NCI-H748 (cell line): ENCODE results near the gene KCNAB1.

ENCODE experiments used
- DNase-seq: peaks from one replicate; lab custom pipeline; 2025; ENCODE audit not compliant: unreplicated experiment; lab: John Stamatoyannopoulos, UW

KCNAB1 gene

DNA sequence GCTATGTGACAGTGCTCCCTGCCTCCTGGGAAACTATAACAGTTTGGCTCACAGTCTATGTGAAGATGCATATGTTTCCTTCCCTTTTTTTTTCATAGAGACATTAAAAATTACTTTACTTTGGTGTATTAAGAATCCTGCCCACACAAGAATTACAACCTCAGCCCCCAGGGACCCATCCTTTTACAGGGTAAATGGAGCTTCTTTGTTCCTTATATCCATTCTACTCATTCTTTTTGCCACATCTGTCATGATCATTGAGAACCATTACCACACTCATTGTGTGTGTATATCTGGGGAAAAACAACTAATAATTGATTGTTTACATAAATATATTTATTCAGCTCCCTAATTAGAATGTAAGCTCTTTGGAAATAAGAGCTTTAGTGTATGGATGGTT lies 277.2 kb downstream of the KCNAB1 start:
- DNase-seq: no peak

DNA sequence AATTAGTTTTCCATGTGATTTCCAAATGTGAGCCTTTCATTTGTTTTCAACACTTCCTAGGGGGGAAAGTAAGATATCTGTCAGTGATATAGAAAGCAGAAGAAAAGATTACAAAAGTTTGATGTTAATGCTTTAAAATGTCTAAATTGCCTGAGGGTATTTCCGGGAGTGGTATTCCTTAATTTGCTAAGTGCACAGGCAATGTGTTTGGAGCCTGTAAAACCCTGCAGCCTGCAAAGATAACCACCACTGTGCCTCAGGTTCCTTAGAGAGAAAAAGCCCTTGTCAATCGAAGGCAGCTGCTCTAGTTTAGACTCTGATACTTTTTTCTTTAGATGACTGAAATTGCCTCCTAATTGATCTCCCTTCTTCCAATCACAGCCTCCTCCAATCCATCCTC lies 279.7 kb downstream of the KCNAB1 start:
- DNase-seq: no peak

DNA sequence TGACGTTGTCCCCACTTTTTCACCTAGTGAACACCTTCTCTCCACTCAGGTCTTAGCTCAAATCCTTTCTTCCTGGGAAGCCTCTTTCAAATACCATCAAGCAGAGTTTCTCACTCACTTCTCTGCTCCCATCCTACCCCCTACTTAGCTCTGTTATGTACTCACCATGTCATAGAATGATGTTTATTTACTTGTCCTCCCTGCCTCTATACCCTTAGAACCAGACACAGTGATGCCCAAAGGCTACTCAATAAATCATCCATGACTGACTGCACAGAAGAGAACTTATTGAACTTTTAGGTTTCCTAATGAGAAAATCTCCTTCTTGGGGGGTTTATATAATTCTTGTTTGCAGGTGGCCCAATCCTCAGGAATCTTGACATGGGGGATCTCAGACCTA lies 280.4 kb downstream of the KCNAB1 start:
- DNase-seq: no peak

DNA sequence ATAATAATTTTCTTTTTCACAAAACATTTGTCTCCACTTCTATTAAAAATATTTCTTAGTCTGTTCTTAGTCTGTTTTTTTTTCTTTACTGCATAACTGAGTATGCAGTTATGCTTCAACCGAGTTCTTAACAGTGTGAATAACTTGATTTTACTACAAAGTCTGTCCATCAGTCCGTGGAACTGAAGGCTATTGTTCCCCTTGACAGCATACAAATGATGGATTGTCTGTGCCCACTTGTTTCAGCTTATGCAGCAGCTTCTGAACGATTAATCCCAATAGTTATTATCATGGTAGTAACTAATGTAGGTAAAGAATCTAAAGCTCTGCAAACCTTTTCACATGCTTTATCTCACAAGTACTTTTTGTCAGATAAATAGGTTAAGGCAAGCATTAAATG lies 283.8 kb downstream of the KCNAB1 start:
- DNase-seq: no peak

DNA sequence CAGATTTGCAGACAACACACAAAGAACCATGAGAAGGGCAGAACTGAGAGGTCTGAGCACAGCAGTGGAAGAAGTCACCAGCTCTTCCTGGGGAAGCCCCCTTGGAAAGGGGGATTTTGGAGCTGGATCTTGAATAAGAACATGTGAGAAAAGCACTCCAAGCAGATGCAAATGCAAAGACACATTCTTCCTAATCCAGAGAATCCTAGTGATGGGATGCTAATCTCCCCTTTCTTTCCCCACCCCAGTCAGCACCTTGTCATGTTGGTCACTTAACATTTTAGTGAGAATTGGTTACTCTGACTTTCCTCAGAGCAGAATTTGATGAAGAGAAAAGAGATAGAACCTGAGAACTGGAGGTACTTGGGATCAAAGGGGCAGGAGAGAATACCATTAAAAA lies 286.0 kb downstream of the KCNAB1 start:
- DNase-seq: no peak

DNA sequence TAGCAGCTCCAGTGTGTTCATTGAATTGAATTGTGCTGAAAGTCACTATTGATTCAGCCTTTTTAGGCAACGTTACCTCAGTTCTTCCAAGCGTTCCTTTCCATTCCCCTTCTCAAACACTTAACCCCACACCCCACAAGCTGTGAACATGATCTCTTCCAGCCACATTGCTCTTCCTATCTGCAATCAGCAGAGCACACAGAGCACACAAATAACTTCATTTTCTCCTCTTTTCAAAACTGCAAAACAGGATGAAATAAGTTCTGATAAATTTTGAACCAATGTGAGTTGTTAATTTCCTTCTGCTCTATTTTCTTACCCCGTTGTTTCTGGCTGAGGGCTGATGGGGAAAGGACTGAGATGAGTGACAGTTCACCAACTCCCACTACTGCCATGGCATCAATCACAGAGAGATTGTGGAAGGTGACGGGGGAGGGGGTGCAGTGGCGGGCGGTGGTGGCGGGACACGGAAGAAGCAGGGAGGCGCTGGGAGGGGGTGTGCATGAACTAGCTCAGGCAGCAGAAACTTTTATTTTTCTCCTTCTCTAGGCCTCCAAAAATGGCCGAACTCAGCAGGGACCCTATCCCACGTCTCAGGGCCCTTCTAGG lies 287.3 kb downstream of the KCNAB1 start:
- DNase-seq: no peak

DNA sequence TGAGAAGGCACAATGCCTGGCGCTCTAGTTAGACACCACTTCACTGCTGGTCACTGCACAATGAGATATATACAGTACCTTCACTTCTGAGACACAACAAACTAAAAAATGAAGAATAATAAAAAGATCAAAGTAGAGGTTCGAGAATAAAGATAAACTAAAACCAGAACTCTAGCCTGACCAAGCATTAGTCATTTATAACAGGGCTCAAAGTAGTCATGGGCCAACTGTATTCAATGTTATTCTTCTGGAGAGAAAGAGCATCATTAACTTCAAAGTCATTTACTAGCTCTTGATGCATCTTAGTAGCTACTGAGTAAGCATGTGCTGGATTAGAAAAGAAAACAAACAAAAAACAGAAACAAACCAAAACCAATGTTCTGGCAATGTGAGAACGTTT lies 289.3 kb downstream of the KCNAB1 start:
- no peak for DNase-seq

DNA sequence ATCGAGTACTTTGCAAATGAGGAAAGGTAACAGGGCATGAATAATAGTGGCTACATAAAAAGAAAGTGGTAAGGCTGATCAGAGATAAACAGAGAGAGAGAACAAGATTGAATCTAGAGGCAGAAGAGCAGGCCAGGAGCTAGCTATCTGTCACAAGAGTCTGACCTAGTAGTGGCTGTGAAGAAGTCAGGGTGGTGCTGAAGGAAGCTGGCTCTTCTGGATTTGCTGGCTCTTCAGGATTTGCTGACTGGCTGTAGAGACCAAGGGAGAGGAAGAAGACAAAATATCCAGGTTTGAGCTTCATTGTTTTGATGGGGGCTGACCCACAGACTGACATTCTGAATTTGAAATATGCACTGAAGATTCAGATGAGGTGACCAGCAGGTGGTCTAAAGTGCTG lies 292.2 kb downstream of the KCNAB1 start:
- DNase-seq: no peak

DNA sequence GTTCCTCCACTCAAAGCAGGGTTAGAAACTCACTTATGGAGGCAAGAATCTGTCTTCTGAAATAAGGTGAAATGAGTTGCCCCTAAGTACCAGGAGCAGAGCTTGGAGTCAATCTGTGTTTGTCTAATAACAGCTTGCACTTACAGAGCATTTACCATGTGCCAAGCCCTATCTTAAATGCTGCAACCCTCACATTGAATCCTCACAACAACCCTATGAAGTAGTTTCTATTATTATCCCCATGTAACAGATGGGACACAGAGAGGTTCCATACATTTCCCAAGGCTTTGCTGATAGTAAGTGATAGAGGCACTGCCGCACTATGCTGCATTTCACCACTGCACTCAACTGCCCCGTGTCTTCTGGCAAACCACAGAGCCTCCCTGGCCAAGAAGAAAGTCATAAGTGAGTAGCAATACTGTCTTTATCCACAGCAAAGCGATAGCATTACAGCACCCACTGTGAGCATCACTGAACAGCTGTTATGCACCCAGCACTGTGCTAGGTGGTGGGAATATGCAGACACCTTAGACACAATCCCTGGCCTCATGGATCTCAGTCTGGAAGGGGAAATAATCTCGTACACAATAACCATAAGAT lies 293.0 kb downstream of the KCNAB1 start:
- no peak for DNase-seq

DNA sequence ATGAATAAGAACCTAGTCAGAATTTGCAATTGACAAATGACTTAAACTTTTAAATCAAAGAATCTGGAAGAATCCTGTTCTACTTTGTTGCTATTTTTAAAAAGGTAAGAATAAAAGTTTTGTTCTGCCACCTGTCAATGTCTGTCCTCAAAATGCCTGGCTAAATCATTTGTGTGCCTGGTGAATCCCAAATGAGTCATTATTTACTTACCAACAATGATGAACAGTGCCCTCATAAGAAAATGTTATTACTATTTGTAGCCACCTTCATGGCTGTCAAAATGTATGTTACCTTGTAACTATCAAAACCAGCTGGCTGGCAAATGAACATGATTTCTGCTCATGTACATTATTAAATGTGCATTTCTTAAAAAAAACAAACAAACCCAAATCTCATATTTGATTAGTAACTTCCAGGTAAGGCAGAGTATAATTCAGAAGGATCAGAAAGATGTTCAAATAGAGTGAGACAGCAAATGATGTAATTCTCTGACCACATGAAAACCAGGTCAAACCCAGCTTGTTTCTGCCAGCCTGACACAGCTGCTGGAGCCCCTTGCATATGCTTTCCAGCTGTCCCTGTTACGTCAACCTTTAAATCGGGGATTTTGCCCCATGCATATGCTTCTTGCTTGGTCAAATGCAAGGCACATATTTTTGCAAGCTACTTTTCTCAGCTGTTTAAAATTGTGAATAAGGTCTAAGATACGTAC lies 296.6 kb downstream of the KCNAB1 start:
- DNase-seq: no peak

DNA sequence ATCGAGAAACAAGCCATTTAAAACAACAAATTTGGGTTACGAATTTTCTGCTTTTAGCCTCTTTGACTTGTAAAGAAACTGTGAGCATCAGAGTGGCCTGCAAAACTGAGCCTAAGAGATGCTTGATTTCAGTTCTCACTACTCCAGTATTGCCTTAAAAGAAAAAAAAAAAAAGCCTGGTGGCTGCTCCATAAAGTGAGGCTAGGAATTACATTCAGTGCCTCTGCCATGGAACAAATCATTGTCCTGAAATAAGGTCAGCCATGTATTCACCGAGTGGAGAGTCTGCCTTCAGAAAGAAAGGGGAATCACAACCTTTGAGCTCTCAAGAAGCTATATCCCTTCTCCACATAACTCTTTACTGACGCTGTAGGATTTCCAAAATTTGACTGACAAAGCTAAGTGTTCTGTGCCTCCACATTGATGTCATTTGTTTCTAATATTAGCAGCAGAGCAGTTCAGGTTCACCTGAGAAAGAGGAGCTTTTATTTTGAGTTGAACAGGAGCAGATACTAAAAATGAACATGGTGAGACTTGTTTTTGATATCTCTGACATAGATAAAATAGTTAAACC lies 297.3 kb downstream of the KCNAB1 start:
- no peak for DNase-seq

DNA sequence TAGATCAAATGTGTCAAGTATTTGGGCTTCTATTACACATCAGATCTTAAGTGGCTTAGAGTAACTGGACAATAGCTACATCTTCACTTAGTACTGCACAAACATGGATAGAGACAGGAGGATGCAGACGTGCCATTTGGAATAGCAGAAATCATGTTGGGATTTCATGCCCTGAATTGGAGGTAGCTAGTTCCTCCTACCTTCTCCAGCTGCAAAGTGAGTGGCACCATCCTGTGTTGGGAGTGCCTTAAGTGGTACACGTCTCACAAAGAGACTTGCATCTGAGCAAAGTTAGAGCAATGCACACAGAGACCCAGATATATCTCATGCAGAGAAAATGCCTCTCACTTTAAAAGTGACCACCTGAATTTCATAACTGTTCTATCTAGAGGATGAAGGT lies 298.1 kb downstream of the KCNAB1 start:
- DNase-seq: no peak

DNA sequence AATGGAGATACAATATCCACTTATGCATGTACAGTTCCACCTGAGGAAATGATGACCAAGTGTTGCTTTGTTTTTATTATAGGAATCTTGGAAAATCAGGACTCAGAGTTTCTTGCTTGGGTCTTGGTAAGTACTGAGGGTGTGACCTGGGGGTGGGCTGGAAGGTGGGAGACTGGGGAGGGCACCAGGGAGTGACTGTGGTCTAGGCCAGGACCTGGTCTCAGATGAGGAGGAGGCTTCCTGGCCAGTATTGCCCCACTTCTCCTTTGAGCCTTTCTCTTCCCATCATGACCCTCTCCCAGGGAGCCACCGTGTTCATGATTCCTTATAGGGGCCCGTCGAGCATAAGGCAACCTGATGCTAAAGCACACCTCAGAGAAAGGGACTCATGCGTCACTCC lies 301.2 kb downstream of the KCNAB1 start:
- no peak for DNase-seq

DNA sequence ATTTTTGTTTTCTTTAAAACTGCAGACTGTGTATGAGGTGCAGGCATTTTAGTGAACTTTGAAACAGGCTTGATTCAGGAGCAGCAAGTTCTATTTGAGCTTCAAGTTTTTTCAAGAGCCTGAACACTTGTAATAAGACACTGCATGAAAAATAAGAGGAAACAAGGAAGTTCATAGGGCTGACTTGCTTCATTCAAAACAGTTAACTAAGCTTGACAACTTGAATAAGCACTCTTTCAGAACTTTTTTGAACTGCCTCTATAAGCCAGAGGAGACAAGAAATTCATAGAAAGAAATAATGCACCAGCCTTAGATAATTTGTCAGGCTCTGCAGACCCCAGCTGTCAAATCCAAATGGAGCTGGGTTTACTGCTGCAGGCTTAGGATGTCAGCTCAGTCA lies 304.4 kb downstream of the KCNAB1 start:
- DNase-seq: no peak

DNA sequence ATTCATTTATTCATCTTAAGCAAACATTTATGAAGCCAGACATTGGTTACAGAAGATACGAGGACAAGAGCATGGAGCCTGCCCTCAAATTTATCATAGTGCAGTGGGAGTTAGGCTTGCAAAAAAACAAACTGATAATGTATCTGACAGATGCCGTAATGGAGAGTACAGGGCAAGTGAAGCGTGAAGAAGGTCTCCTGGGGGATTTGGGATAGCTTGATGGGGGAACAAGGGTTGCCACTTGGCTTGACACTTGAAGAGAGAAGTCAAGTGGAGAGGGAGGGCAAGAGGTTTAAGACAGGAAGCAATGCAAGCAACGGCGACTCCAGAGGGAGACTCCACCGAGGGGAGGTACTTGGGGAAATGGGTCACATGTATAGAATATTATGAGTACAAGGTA lies 305.3 kb downstream of the KCNAB1 start:
- DNase-seq: no peak

DNA sequence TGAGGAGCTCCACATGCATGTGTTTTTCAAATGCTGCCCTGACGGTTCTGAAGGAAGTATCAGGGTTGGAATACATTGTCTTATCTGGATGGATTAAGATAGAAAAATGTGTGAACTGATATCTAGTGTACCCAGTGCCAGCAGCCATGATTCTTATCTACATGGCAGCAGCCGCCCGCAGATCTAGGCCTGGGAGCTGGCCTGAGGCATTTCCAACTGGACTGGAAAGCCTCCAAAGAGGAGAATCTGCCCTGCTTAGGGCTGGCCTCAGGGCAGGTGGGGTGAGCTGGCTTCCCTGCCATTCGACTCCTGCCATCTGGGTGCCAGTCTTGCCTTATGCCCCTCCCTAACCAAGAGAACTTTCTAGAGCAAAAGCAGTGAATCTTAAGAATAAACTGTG lies 308.7 kb downstream of the KCNAB1 start:
- DNase-seq: no peak

DNA sequence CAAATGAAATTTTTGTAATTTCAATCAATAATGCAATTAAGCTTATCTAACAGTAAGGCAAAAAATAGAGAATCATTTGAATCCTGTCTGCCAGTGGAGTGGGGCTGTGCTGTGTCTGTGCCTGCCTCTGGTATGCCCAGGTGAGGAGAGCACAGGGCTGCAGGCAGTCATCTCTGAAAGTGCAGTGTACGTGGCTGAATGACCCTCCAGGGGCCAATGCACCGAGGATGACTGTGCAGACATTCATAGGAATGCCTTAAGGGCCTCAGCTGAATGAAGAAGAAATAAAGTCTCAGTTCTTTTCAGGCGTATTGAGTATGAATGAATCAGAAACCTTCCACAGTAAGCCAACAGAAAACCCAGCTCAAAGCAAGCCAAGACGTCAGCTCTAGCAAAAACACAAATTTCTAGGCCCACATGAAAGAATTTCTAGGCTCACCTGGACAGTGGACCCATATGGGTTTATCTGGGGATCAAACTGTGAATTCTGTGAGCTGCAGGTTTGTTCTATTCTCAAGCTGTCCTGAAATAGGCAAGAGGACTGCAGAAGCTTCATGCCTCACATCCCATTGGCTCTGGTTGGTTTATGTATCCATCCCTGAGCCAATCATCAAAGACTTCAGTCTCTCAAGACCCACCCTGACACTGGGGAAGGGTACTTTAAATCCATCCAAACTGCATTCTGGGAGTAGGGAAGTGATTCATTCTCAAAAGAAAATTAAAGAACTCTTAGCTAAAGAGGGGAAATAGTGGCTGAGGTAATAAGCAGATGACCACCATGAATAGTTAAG lies 311.2 kb downstream of the KCNAB1 start:
- no peak for DNase-seq

DNA sequence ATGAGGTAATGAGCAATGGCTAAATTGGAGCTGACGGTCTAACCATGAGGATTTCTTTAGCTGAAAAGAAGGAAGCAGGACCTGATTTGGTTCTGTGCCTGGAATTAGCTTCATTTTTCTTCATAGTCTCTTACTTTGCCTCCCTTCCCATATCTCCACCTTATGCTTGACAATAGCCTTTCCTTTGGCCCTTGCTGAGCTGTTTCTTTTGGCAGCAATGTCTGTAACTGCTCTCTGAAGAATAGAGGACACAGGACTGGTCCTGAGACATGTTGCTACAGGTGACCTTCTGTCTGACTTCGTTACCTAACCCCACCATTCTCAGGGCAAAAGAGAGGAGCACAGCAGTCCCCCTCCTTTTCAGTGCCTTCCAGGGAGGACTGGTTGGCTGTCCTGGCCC lies 312.2 kb downstream of the KCNAB1 start:
- no peak for DNase-seq

DNA sequence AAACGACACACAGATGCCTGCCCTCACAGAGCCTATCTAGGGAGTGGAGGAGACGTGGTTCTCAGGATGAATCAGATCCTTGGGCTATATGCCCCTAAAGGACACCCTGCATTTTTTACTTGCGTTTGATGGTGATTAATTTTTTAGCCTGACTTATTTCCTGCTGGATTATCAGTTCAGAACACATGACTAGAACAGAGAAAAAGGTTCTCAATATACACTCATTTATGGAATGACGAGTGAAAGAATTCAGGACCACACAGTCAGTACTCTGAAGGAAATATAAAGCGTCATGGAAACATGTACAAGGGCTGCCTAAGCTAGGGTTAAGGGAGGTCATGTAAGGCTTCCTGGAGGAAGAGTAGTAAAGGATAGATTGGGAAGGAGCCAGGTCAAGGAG lies 312.8 kb downstream of the KCNAB1 start:
- no peak for DNase-seq

DNA sequence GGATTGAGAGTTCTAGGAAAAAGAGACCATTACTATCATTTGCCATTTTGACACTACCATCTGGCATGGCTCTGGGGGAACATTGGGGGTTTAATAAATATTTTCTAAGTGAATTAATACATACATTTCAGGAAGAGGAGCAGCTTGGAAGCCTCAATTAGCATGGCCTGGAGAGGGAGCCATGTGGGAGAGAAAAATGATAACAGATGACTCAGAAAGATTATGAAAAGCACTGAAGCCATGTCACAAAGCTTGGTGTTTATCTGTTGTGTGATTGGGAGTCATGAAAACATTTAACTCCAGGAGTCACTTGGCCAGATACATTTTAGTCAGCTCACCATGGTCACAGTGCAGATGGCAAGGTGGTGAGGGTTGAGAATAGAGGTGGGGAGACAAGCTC lies 313.5 kb downstream of the KCNAB1 start:
- DNase-seq: no peak

DNA sequence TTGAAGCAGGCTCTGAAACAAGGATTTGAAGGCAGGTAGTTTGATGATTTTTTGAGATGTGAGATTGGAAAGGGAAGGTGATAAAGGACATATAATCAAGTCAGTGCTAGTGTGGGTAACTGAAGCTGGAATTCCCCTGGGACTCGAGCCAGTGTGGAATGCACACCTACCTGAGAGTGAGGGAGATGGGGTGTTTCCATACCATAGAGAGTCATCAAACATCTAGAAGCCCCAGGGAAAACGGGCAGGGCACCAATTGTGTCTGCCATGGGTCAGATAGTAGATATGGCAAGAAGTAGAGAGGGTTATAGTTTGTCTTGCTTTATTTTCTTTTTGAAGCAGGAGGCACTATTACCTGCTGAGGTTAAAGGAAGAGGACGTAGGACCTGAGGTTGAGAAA lies 314.5 kb downstream of the KCNAB1 start:
- DNase-seq: no peak

DNA sequence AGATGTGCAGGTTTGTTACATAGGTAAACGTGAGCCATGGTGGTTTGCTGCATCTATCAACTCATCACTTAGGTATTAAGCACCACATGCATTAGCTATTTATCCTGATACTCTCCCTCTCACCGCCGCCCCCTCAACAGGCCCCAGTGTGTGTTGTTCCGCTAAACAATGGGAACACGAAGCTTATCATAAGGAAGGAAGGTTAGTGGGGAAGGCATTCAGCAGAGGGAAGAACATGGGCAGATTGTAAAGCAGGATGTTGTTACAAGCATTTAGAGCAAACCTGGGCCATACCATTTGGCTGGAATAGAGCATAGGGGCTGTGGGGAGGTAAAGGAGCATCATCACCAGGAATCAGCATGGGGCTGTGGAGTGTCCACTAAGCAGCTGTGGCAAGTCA lies 322.7 kb downstream of the KCNAB1 start:
- DNase-seq: no peak
